HepG2 (cell line): ENCODE measurements around the gene DNAJC4. TPM values are rescaled to one million over a fixed set of nuclear protein-coding genes. Genes with fewer than 3 reads are reported as not detected.

Source experiments
- ATF6 ChIP-seq: sonication (generic); formaldehyde crosslinking; conservative IDR thresholded peaks from 2 replicates; pipeline ENCODE4 v1.4.0; 2020; ENCODE audit warnings: missing genetic modification reagents
- CEBPG ChIP-seq: IDR thresholded peaks from 2 replicates; pipeline ENCODE4 v1.6.1; 2016
- CERS6 ChIP-seq: sonication (generic); formaldehyde crosslinking; IDR thresholded peaks from 2 replicates; pipeline ENCODE4 v1.5.0; 2020; ENCODE audit warnings: missing genetic modification reagents
- FOXP1 ChIP-seq, 2 experiments: fragments of 450-650 bp in 1 of 2; IDR thresholded peaks; 2 replicates each; pipeline ENCODE4 v1.6.1; 2017 to 2018; ENCODE audit warnings: antibody characterized with exemption in 1 of 2
- KAT7 ChIP-seq: IDR thresholded peaks from 2 replicates; pipeline ENCODE4 v1.6.1; 2018; ENCODE audit warnings: borderline replicate concordance, missing compliant biosample characterization
- MXD1 ChIP-seq: sonication (generic); formaldehyde crosslinking; IDR thresholded peaks from 2 replicates; pipeline ENCODE4 v1.4.0; 2020; ENCODE audit warnings: mild to moderate bottlenecking, missing genetic modification reagents
- MZF1 ChIP-seq: sonication (generic); formaldehyde crosslinking; IDR thresholded peaks from 2 replicates; pipeline ENCODE4 v1.8.1; 2023; ENCODE audit warnings: mild to moderate bottlenecking, missing genetic modification reagents, borderline replicate concordance
- PTBP1 ChIP-seq: fragments of 200-400 bp; formaldehyde crosslinking; IDR thresholded peaks from 2 replicates; pipeline ENCODE4 v1.6.1; 2018; ENCODE audit warnings: low read length, low read depth; ENCODE audit not compliant: poor library complexity, severe bottlenecking
- RBM39 ChIP-seq: fragments of 200-400 bp; formaldehyde crosslinking; IDR thresholded peaks from one replicate; pipeline ENCODE4 v1.6.1; 2018; ENCODE audit warnings: antibody characterized with exemption, mild to moderate bottlenecking, low read depth, low read length; ENCODE audit not compliant: poor library complexity, severe bottlenecking
- REPIN1 ChIP-seq: sonication (generic); formaldehyde crosslinking; IDR thresholded peaks from 2 replicates; pipeline ENCODE4 v1.8.0; 2022; ENCODE audit warnings: missing genetic modification reagents, low read depth, mild to moderate bottlenecking, borderline replicate concordance
- SKI ChIP-seq: fragments of 450-650 bp; IDR thresholded peaks from one replicate; pipeline ENCODE4 v1.6.1; 2018; ENCODE audit warnings: mild to moderate bottlenecking; ENCODE audit not compliant: partially characterized antibody
- SNRNP70 ChIP-seq: fragments of 200-400 bp; formaldehyde crosslinking; IDR thresholded peaks from 2 replicates; pipeline ENCODE4 v1.6.1; 2017; ENCODE audit warnings: mild to moderate bottlenecking, low read depth, low read length, moderate library complexity
- ZBTB39 ChIP-seq: sonication (generic); formaldehyde crosslinking; IDR thresholded peaks from 2 replicates; pipeline ENCODE4 v1.5.0; 2020; ENCODE audit warnings: missing genetic modification reagents
- ZMAT5 ChIP-seq: sonication (generic); formaldehyde crosslinking; IDR thresholded peaks from 2 replicates; pipeline ENCODE4 v1.5.0; 2020; ENCODE audit warnings: mild to moderate bottlenecking, low read depth, missing genetic modification reagents, borderline replicate concordance
- ZNF275 ChIP-seq: sonication (generic); formaldehyde crosslinking; IDR thresholded peaks from 2 replicates; pipeline ENCODE4 v1.8.0; 2022; ENCODE audit warnings: missing genetic modification reagents, mild to moderate bottlenecking, inconsistent platforms, borderline replicate concordance
- ZNF597 ChIP-seq: sonication (generic); formaldehyde crosslinking; IDR thresholded peaks from 2 replicates; pipeline ENCODE4 v1.5.0; 2020; ENCODE audit warnings: missing genetic modification reagents
- ZNF780A ChIP-seq: sonication (generic); formaldehyde crosslinking; IDR thresholded peaks from 2 replicates; pipeline ENCODE4 v1.8.0; 2022; ENCODE audit warnings: mild to moderate bottlenecking, missing genetic modification reagents, moderate library complexity
- polyA plus RNA-seq, 8 experiments: library from polyadenylated mRNA; depleted of rRNA in 3 of 8; stranded (reverse) in 7 of 8; unstranded in 1 of 8; fragments of >200 nt; fragmentation: Illumina TruSeq in 4 of 8; extraction: Trizol in 4 of 8; gene quantifications; 2 replicates each; pipeline versions ENCODE4 v1.2.1 to v1.2.3, GENCODE V29; 2011 to 2016; ENCODE audit warnings: low read depth in 4 of 8, missing spikeins in 1 of 8, mixed read lengths in 1 of 8; ENCODE audit not compliant: insufficient read depth in 1 of 8
- total RNA-seq, 5 experiments: library from RNA; depleted of rRNA; stranded (reverse); fragments of >200 nt; fragmentation: Illumina TruSeq; extraction: Trizol; gene quantifications; 2 replicates each; pipeline ENCODE4 v1.2.3, GENCODE V29; 2016; ENCODE audit warnings: low read depth in 1 of 5

Gene DNAJC4
- total and polyA plus RNA-seq, 2 of the 13 experiments (the other 11 are each of a cell fraction or from before 2014, with no cell fraction given): 10.3 to 60.8 TPM

- no peak for TF ChIP-seq KAT7 (CRISPR knock-in tag)
- TF ChIP-seq RBM39: peak; percentile 97
- no peak for TF ChIP-seq ATF6 (CRISPR knock-in tag)
- peak; percentile 86; the same call in 1 of the 2 replicates for TF ChIP-seq MZF1 (CRISPR knock-in tag)
- TF ChIP-seq SNRNP70: no peak
- peak; percentile 89; the same call in 1 of the 2 replicates for TF ChIP-seq ZNF780A (CRISPR knock-in tag)
- no peak for TF ChIP-seq FOXP1 (IDR thresholded peaks at IDR 0.05)
- no peak; the same call in 1 of the 2 replicates for TF ChIP-seq FOXP1 (CRISPR knock-in tag; IDR thresholded peaks at IDR 0.05)
- peak; percentile 68 for TF ChIP-seq PTBP1
- TF ChIP-seq REPIN1 (CRISPR knock-in tag): peak; percentile 92
- peak; percentile 73 for TF ChIP-seq SKI
- no peak for TF ChIP-seq ZMAT5
- TF ChIP-seq ZNF275: peak; percentile 80; the same call in 1 of the 2 replicates
- no peak for TF ChIP-seq CEBPG (CRISPR knock-in tag)
- peak; percentile 98 for TF ChIP-seq MXD1 (CRISPR knock-in tag)
- TF ChIP-seq ZNF597: no peak
- no peak; the same call in 1 of the 2 replicates for TF ChIP-seq ZBTB39
- TF ChIP-seq CERS6 (CRISPR knock-in tag): no peak
Measured at GRCh38 chr11:64185175-64185692, 45.1 kb upstream of the DNAJC4 start (continued).
